ENCODE measurements around the gene APOA4.
"Not testable (repeated sequence)": the region's sequence is repeated elsewhere in the genome, so short reads cannot be mapped to it uniquely, and the experiment has no call there.

Gene APOA4

DNA sequence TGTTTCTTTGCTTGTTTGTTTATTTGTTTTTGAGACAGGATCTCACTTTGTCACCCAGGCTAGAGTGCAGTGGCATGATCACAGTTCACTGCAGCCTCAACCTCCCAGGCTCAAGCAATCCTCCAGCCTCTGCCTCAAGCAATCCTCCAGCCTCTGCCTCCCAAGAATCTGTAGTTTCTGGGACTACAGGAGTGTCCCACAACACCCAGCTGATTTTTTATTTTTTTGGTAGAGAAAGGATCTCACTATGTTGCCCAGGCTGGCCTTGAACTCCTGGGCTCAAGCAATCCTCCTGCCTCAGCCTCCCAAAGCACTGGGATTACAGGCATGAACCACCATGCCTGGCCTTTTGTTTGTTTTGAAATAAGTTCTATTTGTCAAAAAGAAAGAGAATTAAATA, 21.4 kb downstream of the APOA4 start:
- not testable (repeated sequence) for DNase-seq (ENCODE audit: low spot score)

DNA sequence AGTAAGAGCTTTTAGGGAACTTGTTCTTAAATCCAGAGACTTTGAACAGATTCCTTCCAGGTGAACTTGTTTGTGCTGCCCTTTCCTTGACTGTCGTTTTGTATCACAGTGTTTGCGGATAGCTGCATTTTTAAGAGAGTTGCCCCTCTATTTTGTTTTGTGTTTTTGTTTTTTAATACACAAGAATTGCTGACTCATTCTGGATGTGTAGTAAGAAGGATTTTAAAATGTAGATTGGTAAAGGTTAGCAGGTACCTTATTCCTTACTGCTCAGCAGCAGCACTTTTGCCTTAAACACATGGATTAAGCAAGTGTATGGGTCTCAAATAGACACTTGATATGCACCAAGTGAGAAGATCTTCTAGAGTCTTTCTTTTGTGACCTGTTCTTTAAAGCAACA, 22.5 kb downstream of the APOA4 start:
- DNase-seq (ENCODE audit: low spot score) = no peak

DNA sequence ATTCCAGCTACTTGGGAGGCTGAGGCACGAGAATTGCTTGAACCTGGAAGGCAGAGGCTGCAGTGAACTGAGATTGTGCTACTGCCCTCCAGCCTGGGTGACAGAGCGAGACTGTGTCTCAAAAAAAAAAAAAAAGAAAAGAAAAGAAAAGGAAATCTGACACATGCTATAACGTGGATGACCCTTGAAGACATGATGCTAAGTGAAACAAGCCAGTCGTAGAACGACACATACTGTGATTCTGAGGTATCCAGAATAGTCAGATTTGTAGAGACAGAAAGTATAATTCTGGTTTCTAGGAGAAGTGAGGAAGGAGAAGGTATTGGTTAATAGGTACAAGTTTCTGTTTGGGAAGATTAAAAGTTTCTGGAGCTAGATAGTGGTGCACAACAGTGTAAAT, 24.7 kb downstream of the APOA4 start:
- no peak for DNase-seq (ENCODE audit: low spot score)

DNA sequence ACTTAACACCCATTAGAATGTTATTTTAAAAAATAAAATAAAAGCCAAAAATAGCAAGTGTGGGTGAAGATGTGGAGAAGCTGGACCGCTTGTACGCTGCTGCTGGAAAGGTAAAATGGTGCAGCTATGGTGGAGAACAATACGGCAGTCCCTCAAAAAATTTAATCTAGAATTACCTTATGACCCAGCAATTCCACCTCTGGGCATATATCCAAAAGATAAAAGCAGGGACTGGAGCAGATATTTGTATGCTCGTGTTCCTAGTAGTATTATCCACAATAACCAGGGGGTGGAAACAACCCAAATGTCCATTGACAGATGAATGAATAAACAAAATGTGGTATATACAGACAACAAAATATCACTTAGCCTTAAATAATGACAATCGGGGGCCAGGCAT, 25.3 kb downstream of the APOA4 start:
- no peak for DNase-seq (ENCODE audit: low spot score)

DNA sequence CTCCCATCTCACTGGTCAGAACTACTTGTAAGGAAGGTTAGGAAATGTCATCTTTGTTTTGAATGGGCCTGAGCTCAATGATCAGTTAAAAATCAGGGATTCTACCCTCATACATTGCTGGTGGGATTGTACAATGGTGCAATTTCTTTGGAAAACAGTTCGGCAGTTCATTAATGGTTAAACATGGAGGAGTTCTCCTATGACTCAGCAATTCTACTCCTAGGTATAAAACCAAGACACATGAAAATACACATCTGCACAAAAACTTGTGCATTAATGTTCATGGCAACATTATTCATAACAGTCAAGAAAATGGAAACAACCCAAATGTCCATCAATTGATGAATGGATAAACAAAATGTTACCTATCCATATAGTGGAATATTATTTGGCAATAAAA, 26.6 kb downstream of the APOA4 start:
- no peak for DNase-seq (ENCODE audit: low spot score)

DNA sequence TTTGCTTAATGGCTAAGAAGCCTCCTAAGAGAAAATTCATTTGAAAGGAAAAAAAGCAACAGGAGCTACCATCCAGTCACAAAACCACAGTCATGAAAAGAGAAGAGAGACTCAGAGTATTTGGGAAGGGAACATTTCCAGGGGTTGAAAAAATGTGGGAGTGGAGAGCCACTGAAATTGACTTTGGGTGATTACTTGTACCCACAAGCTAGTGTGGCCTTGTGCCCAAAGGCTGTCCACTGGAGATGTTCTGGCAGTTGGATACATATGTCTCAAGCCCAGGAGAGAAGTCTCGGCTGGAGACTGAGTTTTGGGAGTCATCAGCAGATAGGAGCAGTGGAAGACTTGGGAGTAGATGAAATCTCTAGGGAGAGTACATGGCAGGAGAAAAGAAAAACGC, 28.3 kb downstream of the APOA4 start:
- no peak for DNase-seq (ENCODE audit: low spot score)

DNA sequence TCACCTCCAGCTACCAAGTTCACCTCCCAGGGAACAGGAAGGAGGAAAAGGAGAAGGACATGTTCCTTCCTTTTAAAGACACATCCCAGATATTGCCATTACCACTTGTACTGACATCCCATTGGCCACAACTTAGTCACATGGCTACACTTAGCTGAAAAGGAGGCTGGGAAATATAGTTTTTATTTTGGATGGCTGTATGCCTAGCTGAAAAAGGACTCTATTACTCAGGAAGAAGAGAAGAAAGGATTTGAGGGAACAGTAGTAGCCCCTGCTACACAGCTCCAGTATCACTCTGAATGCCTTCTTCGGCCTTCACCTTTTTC, 29.4 kb downstream of the APOA4 start:
- DNase-seq (ENCODE audit: low spot score) = no peak

DNA sequence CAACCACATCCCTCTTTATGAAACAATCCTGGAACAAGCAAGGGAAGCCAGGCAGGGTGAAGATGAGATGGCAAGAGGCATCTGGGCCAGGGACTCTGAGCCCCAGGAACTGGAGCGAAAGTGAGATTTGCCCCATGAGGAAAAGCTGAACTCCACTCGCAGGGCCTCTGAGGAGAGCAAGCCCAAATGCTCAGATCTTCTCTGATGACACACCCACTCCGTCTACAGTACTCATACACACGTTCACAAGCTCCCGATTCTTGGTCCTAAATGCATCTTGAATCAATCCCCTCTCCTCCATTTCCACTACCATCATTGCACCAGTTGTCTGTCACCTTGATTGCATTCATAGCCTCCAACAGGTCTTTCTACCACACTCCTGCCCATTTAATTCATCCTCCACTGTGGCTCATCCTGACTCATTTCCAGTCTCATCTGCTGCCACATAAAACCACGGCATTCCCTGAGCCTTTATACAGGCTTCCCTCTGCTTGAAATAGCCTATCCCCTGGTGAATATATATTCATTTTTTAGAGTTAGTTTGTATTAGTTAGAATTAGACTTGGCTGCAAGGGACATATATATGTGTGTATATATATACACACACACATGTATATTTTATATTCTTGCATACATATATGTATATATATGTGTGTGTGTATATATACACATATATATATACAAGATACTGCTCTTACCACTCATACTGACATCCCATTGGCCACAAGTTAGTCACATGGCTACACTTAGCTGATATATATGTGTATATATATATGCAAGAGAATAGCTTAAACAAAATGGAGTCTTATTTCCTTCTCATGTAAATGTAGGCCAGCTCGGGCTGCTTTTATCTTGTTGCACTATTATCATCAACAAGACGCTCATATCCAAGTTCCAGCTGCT, 30.0 kb downstream of the APOA4 start:
- DNase-seq (ENCODE audit: low spot score) = no peak

DNA sequence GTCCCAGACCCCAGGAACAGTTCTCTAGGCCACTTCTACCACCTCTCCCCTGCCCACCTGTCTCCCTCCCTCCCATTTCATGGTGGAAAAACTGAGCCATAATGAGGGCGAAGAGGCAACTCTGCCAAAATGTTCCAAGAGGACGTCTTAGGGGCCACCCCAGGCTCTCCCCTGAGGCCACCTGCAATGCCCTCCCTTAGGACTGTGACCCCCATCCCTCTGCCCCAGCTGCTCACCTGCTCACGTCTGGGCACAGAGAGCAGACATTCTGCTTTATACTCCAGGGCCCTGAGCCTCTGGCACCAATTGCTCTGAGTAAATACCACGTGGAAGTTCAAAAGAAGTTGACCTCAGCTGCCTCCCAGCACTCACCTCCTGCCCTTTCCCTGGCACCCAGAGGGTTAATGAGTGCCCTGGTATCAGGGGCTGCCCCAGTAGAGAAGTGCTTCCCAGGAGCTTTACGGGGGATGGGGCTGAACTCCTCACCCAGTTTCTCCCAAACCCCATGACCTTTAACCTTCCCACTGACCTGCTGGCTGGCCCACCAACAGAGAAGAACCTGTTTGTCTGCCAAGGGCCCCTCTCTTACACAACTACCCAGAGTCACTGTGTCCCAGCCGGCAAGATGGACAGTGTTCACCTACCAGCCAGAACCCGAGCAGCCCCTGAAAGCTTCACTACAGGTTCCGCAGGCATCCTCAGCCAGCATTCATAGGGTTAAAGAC, 30.8 kb downstream of the APOA4 start:
- DNase-seq (ENCODE audit: low spot score) = no peak

DNA sequence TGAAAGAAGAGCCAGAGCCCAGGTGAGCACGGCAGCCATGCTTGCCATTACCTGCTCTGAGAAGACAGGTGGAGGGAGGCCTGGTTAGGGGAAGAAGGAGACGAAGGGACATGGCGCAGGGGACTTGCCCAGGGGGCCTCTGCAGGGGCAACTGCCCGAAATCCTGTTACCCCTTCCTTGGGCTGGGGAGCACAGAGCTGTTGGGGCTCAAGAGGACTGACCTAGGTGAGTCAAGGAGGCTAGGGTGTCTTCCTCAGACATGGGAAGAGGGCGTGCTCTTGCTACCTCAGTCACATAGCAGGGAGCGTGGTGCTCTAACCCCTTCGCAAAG, 31.3 kb downstream of the APOA4 start, which contains the start of gene APOA5:
TSS of gene APOA5 (minus strand) at position 67 of the 331 bp plus-strand sequence. CDS start at position 48, 19 bp downstream.
- no peak for DNase-seq (ENCODE audit: low spot score)

DNA sequence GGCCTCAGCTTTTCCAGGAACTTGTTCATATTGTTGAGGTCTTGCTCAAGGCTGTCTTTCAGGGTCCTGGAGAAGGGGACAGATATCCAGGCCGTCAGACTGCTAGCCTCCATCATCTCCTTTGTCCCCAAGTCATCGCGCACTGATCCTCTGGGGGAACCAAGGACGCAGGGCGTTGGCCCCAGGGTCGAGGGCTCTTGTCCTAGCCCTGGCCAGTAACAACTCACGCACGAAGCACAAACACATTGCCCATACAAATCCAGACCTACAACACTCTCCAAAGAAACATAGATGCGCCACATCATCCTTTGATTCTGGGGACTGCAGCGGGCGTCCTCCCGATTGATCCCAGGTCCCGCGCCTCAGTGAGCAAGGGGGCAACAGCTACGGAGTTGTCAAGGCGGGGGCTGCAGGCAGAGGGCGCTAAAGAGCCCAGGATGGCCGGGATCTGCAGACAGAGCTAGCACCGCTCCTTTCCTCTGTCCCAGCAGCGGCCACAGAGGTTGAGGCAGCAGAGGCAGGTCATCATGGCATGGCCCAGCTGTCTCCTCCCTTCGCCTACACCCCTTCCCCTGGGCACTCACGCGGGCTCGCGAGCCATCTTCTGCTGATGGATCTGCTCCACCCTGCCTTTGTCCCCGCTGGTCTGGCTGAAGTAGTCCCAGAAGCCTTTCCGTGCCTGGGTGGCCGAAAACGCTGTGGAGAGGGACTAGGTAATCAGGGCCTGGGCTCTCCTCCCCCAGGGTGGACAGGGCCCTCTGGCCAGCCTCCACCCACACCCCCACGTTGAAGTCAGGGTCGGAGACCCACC, 31.9 kb downstream of the APOA4 start:
- DNase-seq (ENCODE audit: low spot score) = peak; percentile 73

DNA sequence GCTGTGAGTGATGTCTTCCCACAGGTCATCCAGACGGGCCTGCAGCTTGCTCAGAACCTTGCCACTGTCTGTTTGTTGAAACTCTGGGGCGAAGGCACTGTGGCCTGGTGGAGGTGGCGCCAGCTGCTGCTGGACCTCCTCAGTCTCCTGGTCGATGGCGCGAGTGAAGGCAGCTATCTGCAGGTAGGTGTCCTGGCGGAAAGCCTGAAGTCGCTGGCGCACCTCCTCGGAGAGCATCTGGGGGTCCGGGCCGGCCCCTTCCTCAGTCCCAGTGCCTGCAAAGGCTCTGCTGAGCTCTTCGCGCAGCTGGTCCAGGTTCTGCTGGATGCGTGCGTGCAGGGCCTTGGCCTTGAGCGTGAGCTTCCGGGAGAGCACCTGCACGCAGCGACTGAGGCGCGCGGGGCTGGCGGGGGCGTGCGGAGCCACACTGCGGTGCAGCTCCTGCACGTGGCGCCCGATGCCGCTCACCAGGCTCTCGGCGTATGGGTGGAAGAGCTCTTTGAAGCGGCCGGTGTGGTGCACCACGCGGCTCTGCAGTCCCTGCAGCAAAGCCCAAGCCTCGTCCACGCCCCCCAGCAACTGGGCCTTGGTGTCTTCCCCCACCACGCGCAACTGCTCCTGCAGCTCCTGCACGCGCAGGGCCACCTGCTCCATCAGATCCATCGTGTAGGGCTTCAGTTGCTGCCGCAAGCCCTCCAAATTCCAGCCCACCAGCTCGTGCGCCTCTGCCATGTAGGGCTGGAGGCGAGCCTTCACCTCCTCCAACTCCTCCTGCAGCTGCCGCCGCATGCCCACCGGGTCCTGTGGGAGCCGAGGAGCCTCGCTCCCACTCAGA, 32.7 kb downstream of the APOA4 start:
- DNase-seq (ENCODE audit: low spot score) = no peak

DNA sequence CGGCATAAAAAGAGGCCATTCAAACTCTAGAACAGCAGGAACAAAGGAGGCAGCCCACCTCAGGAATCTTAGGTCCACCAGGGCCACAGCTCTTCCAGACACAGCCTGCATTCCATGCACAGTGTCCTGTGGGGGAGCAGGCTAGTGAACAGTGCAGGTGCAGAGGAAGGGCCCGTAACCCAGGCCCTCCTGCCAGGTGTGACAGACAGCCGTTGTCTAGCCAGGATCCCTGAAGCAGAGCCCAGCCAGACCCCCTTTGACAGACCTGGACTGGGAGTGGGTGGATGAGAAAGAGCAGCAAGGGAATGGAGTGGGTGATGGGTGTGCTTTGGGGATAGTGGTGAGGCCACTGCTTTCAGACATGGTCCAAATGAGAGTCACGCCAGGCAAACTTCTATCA, 34.1 kb downstream of the APOA4 start:
- DNase-seq (ENCODE audit: low spot score) = no peak

DNA sequence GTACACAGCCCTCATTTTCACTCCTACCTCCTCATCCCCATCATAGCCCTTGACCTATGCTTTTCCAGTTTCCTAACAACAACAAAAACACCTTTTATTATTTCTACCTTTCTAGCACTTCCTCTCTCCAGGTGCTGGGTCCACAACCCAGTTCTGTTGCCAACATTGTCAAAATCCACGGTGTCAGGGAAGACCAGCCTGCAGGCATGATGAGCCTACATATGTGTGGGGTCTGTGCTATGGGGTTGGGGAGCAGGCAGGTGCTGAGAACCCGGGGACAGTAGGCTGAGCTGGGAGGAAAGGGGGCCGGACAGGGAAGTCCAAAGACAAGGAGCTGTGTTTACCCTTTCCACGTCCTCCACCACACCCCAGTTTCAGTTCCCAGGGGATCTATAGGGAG, 34.6 kb downstream of the APOA4 start:
- DNase-seq (ENCODE audit: low spot score) = no peak

DNA sequence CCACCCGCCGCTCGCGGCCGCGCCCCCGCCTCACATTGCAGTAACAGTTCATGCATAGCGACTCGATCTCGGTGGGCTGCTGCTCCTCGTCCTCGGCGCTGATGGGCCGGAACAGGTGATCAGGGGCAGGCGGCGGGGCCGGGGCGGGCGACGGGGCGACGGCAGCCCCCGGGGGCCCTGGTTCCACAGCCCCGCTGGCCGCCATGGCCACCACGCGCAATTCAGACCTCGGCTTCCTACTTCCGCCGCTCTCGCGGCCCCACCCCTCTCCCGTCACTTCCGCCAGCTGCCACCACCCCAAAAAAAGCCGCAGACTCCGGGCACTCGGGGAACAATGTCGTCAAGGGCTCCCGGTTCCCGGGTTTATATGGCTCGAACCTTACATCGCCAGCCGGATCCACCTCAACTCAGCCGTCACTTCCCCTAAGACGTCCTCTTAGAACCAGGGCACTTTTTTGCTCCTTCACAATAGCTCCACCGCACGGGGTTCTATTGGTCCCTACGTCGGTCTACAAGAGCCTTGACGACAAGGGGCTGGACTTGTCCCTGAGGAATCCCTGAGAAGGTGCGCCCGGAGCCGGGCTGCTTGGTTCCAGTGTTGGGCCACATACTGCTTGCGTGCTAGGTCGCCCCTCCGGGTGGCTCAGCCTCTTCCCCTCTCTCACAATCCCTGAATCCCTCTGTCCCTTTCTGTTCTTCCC, 35.2 kb downstream of the APOA4 start, which contains the start of gene ZPR1:
TSS of gene ZPR1 (minus strand) at position 238 of the 701 bp plus-strand sequence. CDS start at position 205, 33 bp downstream.
- DNase-seq (ENCODE audit: low spot score) = peak; percentile 75

DNA sequence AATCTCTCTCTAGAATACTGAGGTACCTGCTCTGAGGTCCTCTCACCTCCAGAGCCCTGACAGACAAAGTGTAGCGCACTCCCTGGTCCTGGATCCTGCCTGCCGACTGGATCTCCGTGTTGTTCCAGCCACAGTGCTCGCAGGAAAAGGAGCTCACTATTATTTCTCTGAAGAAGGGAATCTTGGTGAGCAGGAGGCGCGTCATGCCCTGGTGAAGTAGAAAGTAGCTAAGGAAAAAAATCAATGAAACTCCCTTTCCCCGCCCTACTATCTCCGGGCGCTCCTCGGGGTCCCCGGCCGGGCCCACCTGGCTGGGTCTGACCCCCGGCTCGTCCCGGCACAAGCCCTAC, 35.7 kb downstream of the APOA4 start:
- DNase-seq (ENCODE audit: low spot score) = no peak

DNA sequence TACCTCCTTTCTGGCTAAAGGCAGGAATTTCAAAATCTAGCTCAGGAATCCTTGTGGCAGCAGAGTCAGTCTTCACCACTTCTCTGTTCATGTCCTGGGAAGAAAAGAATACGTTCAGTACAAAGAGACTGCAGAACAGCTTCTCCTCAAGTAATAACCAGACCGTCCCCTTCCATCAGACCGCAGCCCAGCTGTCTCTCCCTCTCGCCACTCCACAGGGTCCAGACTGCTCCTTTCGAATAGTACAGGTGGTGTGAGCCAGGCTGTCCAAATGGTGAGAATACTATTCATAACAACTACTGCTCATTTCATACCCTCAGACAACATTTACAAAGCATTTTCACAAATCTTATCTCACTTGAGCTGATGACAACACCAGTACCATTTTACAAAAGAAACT, 36.1 kb downstream of the APOA4 start:
- DNase-seq (ENCODE audit: low spot score) = no peak

DNA sequence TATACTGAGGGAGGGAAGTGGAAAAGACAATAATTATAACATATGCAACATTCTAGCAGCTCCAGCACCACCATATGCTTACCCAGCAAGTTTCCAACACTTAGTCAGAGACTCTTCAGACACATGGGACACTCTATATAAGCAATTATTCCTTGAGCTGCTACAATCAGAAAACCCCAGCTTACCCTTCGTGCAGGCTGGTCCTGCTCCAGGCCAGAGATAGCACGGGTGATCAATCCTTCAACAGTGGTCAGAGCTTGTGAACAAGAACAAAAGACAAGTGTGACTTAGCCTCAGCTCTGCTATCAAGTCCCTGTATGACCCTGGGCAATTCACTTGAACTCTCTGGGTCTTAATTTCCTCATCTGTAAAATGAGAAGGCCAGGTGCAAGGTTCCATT, 36.8 kb downstream of the APOA4 start:
- no peak for DNase-seq (ENCODE audit: low spot score)

DNA sequence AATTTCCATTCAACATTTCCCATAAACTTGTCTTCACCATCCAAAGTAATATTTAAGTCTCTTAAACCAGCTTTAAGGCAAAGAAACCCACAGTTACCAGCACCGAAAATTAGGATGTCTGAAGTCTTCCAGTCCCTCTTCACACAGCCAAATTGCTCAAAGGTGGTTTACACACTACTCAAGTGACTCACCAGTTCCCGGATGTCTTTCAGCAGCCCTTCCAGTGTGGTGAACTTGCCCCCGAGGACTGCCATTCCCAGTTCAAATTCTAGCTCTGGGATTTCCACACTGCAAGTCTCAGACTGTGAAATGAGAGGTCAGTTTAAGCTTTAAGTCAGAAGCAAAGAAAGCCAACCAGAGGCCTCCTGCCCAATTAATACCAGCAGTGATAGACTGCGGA, 40.4 kb downstream of the APOA4 start:
- no peak for DNase-seq (ENCODE audit: low spot score)

DNA sequence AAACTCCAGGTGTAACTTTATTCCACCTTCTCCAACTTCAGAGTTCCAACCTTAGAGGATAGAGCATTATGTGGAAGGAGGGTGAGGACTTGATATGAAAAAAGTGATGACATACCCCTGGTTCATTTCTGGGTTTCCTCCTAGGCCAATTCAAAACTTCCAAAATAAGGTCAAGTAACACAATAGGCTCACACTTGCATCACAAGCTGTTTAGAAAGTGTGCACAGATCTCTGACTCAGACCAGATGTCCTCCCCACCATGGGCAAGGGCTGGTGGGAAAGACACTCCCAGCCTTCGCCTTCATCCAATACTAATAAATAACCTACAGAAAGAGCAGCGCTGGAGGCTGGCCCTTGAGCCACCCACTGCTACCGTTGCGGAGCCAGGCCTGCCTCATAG, 44.5 kb downstream of the APOA4 start:
- DNase-seq (ENCODE audit: low spot score) = no peak

DNA sequence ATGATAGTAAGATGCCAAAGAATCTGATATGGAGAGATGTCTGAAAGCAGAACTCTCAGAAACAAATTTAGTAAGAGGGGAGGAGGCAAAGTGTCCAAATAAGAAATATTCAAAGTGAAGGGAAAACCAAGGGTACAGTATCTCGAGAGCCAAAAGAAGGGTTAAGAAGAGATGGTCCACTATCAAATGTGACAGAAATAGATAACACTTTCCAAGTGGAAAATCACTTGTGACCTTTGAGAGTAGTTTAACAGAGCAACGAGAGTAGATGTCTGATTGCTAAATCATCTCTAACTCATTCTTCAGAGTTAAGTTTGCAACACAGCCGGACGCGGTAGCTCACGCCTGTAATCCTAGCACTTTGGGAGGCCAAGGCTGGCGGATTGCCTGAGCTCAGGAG, 46.0 kb downstream of the APOA4 start:
- DNase-seq (ENCODE audit: low spot score) = no peak
